HepG2 (cell line): ENCODE measurements around the gene RIPOR3. TPM values are rescaled to one million over a fixed set of nuclear protein-coding genes. Genes with fewer than 3 reads are reported as not detected.

ENCODE experiments used
- BCL6 ChIP-seq: IDR thresholded peaks from 2 replicates; pipeline ENCODE4 v1.6.1; 2016; ENCODE audit warnings: missing genetic modification reagents, missing compliant biosample characterization
- BORCS8-MEF2B ChIP-seq: sonication (generic); formaldehyde crosslinking; IDR thresholded peaks from 2 replicates; pipeline ENCODE4 v1.8.0; 2022; ENCODE audit warnings: mild to moderate bottlenecking, missing genetic modification reagents
- CHD4 ChIP-seq: fragments of 200-600 bp; sonication (generic); IDR thresholded peaks from 2 replicates; pipeline ENCODE4 v1.7.0; 2017; ENCODE audit warnings: mild to moderate bottlenecking, low read length, borderline replicate concordance
- FOXK2 ChIP-seq: fragments of 450-650 bp; IDR thresholded peaks from 2 replicates; pipeline ENCODE4 v1.6.1; 2016
- GABPB1 ChIP-seq: IDR thresholded peaks from 2 replicates; pipeline ENCODE4 v1.6.1; 2016; ENCODE audit warnings: mild to moderate bottlenecking, missing genetic modification reagents, moderate library complexity, missing compliant biosample characterization
- HES4 ChIP-seq: sonication (generic); formaldehyde crosslinking; IDR thresholded peaks from 2 replicates; pipeline ENCODE4 v1.9.0; 2021; ENCODE audit warnings: mild to moderate bottlenecking, missing genetic modification reagents, borderline replicate concordance
- HOXA3 ChIP-seq: sonication (generic); formaldehyde crosslinking; IDR thresholded peaks from 2 replicates; pipeline ENCODE4 v1.5.0; 2020; ENCODE audit warnings: missing genetic modification reagents
- MAF1 ChIP-seq: sonication (generic); formaldehyde crosslinking; IDR thresholded peaks from 2 replicates; pipeline ENCODE4 v1.5.0; 2020; ENCODE audit warnings: missing genetic modification reagents, borderline replicate concordance
- MXI1 ChIP-seq: IDR thresholded peaks from 3 replicates; pipeline ENCODE4 v1.6.1; 2012; ENCODE audit warnings: low read depth, low read length, inconsistent platforms, borderline replicate concordance
- NFRKB ChIP-seq: fragments of 450-650 bp; IDR thresholded peaks from 2 replicates; pipeline ENCODE4 v1.6.1; 2017
- SRF ChIP-seq: IDR thresholded peaks from 2 replicates; pipeline ENCODE4 v1.6.1; 2011; ENCODE audit warnings: mild to moderate bottlenecking, low read depth, low read length, moderate library complexity
- TBX2 ChIP-seq: sonication (generic); formaldehyde crosslinking; IDR thresholded peaks from 2 replicates; pipeline ENCODE4 v1.5.0; 2020; ENCODE audit warnings: missing genetic modification reagents, mild to moderate bottlenecking, borderline replicate concordance
- TCF12 ChIP-seq, 2 experiments: fragments of 450-650 bp in 1 of 2; sonication (generic) in 1 of 2; formaldehyde crosslinking in 1 of 2; IDR thresholded peaks; 2 replicates each; pipeline versions ENCODE4 v1.6.1 to v1.8.0; 2017 to 2022; ENCODE audit warnings: antibody characterized with exemption in 1 of 2, mild to moderate bottlenecking in 1 of 2, missing genetic modification reagents in 1 of 2, moderate library complexity in 1 of 2
- TP53 ChIP-seq: sonication (generic); formaldehyde crosslinking; conservative IDR thresholded peaks from 2 replicates; pipeline ENCODE4 v1.4.0; 2020; ENCODE audit warnings: missing genetic modification reagents
- ZBTB21 ChIP-seq: sonication (generic); formaldehyde crosslinking; IDR thresholded peaks from 2 replicates; pipeline ENCODE4 v1.4.0; 2020; ENCODE audit warnings: missing genetic modification reagents
- ZBTB34 ChIP-seq: sonication (generic); formaldehyde crosslinking; IDR thresholded peaks from 2 replicates; pipeline ENCODE4 v1.8.0; 2022; ENCODE audit warnings: mild to moderate bottlenecking, missing genetic modification reagents
- ZBTB7A ChIP-seq: sonication (generic); formaldehyde crosslinking; IDR thresholded peaks from 2 replicates; pipeline ENCODE4 v1.8.0; 2022; ENCODE audit warnings: mild to moderate bottlenecking, missing genetic modification reagents
- ZFP37 ChIP-seq: sonication (generic); formaldehyde crosslinking; IDR thresholded peaks from 2 replicates; pipeline ENCODE4 v1.4.0; 2020; ENCODE audit warnings: missing genetic modification reagents, borderline replicate concordance
- ZNF205 ChIP-seq: IDR thresholded peaks from 2 replicates; pipeline ENCODE4 v1.6.1; 2018; ENCODE audit warnings: missing biosample characterization, missing genetic modification reagents
- ZNF354B ChIP-seq: sonication (generic); formaldehyde crosslinking; IDR thresholded peaks from 2 replicates; pipeline ENCODE4 v1.8.0; 2022; ENCODE audit warnings: mild to moderate bottlenecking, missing genetic modification reagents
- ZNF383 ChIP-seq: sonication (generic); formaldehyde crosslinking; IDR thresholded peaks from 2 replicates; pipeline ENCODE4 v1.4.0; 2020; ENCODE audit warnings: missing genetic modification reagents, mild to moderate bottlenecking, borderline replicate concordance
- ZNF446 ChIP-seq: sonication (generic); formaldehyde crosslinking; IDR thresholded peaks from 2 replicates; pipeline ENCODE4 v1.5.0; 2020; ENCODE audit warnings: mild to moderate bottlenecking, missing genetic modification reagents
- ZNF512 ChIP-seq: sonication (generic); formaldehyde crosslinking; IDR thresholded peaks from 2 replicates; pipeline ENCODE4 v1.4.0; 2020; ENCODE audit warnings: mild to moderate bottlenecking, missing genetic modification reagents
- ZNF605 ChIP-seq: sonication (generic); formaldehyde crosslinking; IDR thresholded peaks from 2 replicates; pipeline ENCODE4 v1.8.0; 2022; ENCODE audit warnings: mild to moderate bottlenecking, missing genetic modification reagents
- polyA plus RNA-seq, 8 experiments: library from polyadenylated mRNA; depleted of rRNA in 3 of 8; stranded (reverse) in 7 of 8; unstranded in 1 of 8; fragments of >200 nt; fragmentation: Illumina TruSeq in 4 of 8; extraction: Trizol in 4 of 8; gene quantifications; 2 replicates each; pipeline versions ENCODE4 v1.2.1 to v1.2.3, GENCODE V29; 2011 to 2016; ENCODE audit warnings: low read depth in 4 of 8, missing spikeins in 1 of 8, mixed read lengths in 1 of 8; ENCODE audit not compliant: insufficient read depth in 1 of 8
- total RNA-seq, 5 experiments: library from RNA; depleted of rRNA; stranded (reverse); fragments of >200 nt; fragmentation: Illumina TruSeq; extraction: Trizol; gene quantifications; 2 replicates each; pipeline ENCODE4 v1.2.3, GENCODE V29; 2016; ENCODE audit warnings: low read depth in 1 of 5
- TF ChIP-seq, protein P1 (sequence below): sonication (generic); formaldehyde crosslinking; IDR thresholded peaks from 2 replicates; pipeline ENCODE4 v1.8.1; 2023; ENCODE audit warnings: missing genetic modification reagents, mild to moderate bottlenecking, borderline replicate concordance
- TF ChIP-seq, protein P2 (sequence below): IDR thresholded peaks from 2 replicates; pipeline ENCODE4 v1.6.1; 2012; ENCODE audit warnings: inconsistent platforms
- TF ChIP-seq, protein P3 (sequence below): sonication (generic); formaldehyde crosslinking; IDR thresholded peaks from 2 replicates; pipeline ENCODE4 v1.5.0; 2020; ENCODE audit warnings: missing genetic modification reagents

The RIPOR3 gene
- total and polyA plus RNA-seq, 2 of the 13 experiments (the other 11 are each of a cell fraction or from before 2014, with no cell fraction given): 0.18 TPM; not detected in 1

GRCh38 chr20:50645253-50646068 is 45.9 kb downstream of the RIPOR3 start (continued):
- peak; percentile 98 for TF ChIP-seq ZNF383
- TF ChIP-seq FOXK2: peak; percentile 60; the same call in 1 of the 2 replicates
- TF ChIP-seq ZBTB7A (CRISPR knock-in tag): no peak
- no peak for TF ChIP-seq ZBTB34 (CRISPR knock-in tag)
- TF ChIP-seq ZNF512 (CRISPR knock-in tag): no peak
- TF ChIP-seq CHD4: no peak
- TF ChIP-seq MXI1: peak; percentile 97; the same call in 2 of the 3 replicates
- TF ChIP-seq TP53 (CRISPR knock-in tag): peak; percentile 6; the same call in 1 of the 2 replicates
- TF ChIP-seq BORCS8-MEF2B (CRISPR knock-in tag): peak; percentile 63; the same call in 1 of the 2 replicates
- peak; percentile 67 for TF ChIP-seq ZBTB21 (CRISPR knock-in tag)
- peak; percentile 95 for TF ChIP-seq ZNF205 (CRISPR knock-in tag)
- TF ChIP-seq ZNF605 (CRISPR knock-in tag): peak; percentile 97
- TF ChIP-seq, protein P1, sequence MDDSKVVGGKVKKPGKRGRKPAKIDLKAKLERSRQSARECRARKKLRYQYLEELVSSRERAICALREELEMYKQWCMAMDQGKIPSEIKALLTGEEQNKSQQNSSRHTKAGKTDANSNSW (CRISPR knock-in tag): no peak; the same call in 1 of the 2 replicates
- TF ChIP-seq, protein P2, sequence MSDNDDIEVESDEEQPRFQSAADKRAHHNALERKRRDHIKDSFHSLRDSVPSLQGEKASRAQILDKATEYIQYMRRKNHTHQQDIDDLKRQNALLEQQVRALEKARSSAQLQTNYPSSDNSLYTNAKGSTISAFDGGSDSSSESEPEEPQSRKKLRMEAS: peak; percentile 93
- TF ChIP-seq GABPB1 (CRISPR knock-in tag): peak; percentile 86
- TF ChIP-seq ZNF446 (CRISPR knock-in tag): no peak
- TF ChIP-seq HES4 (CRISPR knock-in tag): no peak
- no peak; the same call in 1 of the 2 replicates for TF ChIP-seq MAF1 (CRISPR knock-in tag)
- peak; percentile 95 for TF ChIP-seq HOXA3 (CRISPR knock-in tag)
- TF ChIP-seq TBX2 (CRISPR knock-in tag): peak; percentile 98
- peak; percentile 79 for TF ChIP-seq BCL6 (CRISPR knock-in tag)
- no peak for TF ChIP-seq SRF
- TF ChIP-seq ZNF354B (CRISPR knock-in tag): no peak
- no peak for TF ChIP-seq TCF12 (IDR thresholded peaks at IDR 0.05)
- peak; percentile 97; the same call in 1 of the 2 replicates for TF ChIP-seq TCF12 (CRISPR knock-in tag; IDR thresholded peaks at IDR 0.05)
- TF ChIP-seq NFRKB: no peak
- TF ChIP-seq ZFP37: peak; percentile 94
- TF ChIP-seq, protein P3, sequence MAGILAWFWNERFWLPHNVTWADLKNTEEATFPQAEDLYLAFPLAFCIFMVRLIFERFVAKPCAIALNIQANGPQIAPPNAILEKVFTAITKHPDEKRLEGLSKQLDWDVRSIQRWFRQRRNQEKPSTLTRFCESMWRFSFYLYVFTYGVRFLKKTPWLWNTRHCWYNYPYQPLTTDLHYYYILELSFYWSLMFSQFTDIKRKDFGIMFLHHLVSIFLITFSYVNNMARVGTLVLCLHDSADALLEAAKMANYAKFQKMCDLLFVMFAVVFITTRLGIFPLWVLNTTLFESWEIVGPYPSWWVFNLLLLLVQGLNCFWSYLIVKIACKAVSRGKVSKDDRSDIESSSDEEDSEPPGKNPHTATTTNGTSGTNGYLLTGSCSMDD: no peak
